Thoracic aorta (tissue), 2 donors: ENCODE results near the gene ETNK1. TPM values are rescaled to one million over a fixed set of nuclear protein-coding genes. Genes with fewer than 3 reads are reported as not detected.

Source experiments
- ATAC-seq: fragments of 150-250 bp; one replicate; pipeline ENCODE4 v1.8.0; 2017; ENCODE audit warnings: low read depth; ENCODE audit not compliant: insufficient number of reproducible peaks, low FRiP score
- DNase-seq: peaks from one replicate; pipeline ENCODE4 v3.0.0-alpha.2; 2020; ENCODE audit warnings: low spot score
- H3K27ac ChIP-seq, 2 donors: fragments of 200-600 bp; sonication (generic); 1 replicate in 1 of 2; 2 replicates in 1 of 2; pipeline ENCODE4 v1.5.1; 2016; ENCODE audit warnings: mild to moderate bottlenecking in 2 of 2, moderate library complexity in 2 of 2
- H3K27me3 ChIP-seq: fragments of 200-600 bp; sonication (generic); replicated peaks from 2 replicates; pipeline ENCODE4 v1.6.0; 2016; ENCODE audit warnings: mild to moderate bottlenecking; ENCODE audit not compliant: insufficient read depth
- H3K36me3 ChIP-seq: fragments of 200-600 bp; sonication (generic); one replicate; pipeline ENCODE4 v1.5.1; 2016
- H3K4me1 ChIP-seq, 2 donors: fragments of 200-600 bp; sonication (generic); 1 replicate in 1 of 2; 2 replicates in 1 of 2; pipeline versions ENCODE4 v1.5.1 to v1.6.0; 2016; ENCODE audit warnings: low read depth in 2 of 2, mild to moderate bottlenecking in 1 of 2; ENCODE audit not compliant: control insufficient read depth in 1 of 2
- H3K4me3 ChIP-seq: fragments of 200-600 bp; sonication (generic); 2 replicates; pipeline ENCODE4 v1.5.1; 2016; ENCODE audit warnings: mild to moderate bottlenecking
- H3K9me3 ChIP-seq: fragments of 200-600 bp; sonication (generic); 2 replicates; pipeline ENCODE4 v1.5.1; 2016
- CTCF ChIP-seq: fragments of 200-600 bp; sonication (generic); IDR thresholded peaks from one replicate; pipeline ENCODE4 v1.5.1; 2019; ENCODE audit warnings: antibody characterized with exemption
- total RNA-seq, 2 donors: library from RNA; depleted of rRNA; stranded (reverse); fragments of >200 nt; gene quantifications; one replicate each; pipeline versions ENCODE4 v1.1.0 to v1.2.3, GENCODE V29; 2016

ETNK1 gene
- total RNA-seq, 2 donors from 2014 or later, result 24.9 to 38.0 TPM

GRCh38 chr12:22653075-22653474 is 28.1 kb downstream of the ETNK1 start:
- Histone ChIP-seq H3K27ac (no peak overlapping the region), H3K36me3 (no peaks in the 10 kb centered on the region), H3K9me3 (no peaks in the 10 kb centered on the region), H3K4me3 (no peak overlapping the region), H3K4me1 (peaks cover 3 to 14% of the 10 kb centered on the region in 2 donors), H3K27me3 (no peaks in the 10 kb centered on the region)
- TF ChIP-seq CTCF, result no peak
- ATAC-seq (no peak), DNase-seq (no peak)

GRCh38 chr12:22653791-22654190 is 28.8 kb downstream of the ETNK1 start:
- ATAC-seq, result no peak

GRCh38 chr12:22656376-22656775 is 31.4 kb downstream of the ETNK1 start:
- H3K36me3 ChIP-seq, result peaks cover 2% of the 10 kb centered on the region
- ATAC-seq (no peak), DNase-seq (no peak)
- H3K4me1 ChIP-seq, result peaks cover 3 to 14% of the 10 kb centered on the region in 2 donors
- TF ChIP-seq CTCF, result no peak
- no peak overlapping the region for H3K4me3 ChIP-seq
- no peaks in the 10 kb centered on the region for H3K27me3 ChIP-seq
- no peaks in the 10 kb centered on the region for H3K9me3 ChIP-seq
- H3K27ac ChIP-seq, result no peak overlapping the region

More at GRCh38 chr12:22653791-22654190, 28.8 kb downstream of the ETNK1 start:
- no peak overlapping the region for H3K27ac ChIP-seq
- H3K27me3 ChIP-seq, result no peaks in the 10 kb centered on the region
- no peak for TF ChIP-seq CTCF
- H3K9me3 ChIP-seq, result no peaks in the 10 kb centered on the region
- peaks cover 3 to 14% of the 10 kb centered on the region in 2 donors for H3K4me1 ChIP-seq
- H3K4me3 ChIP-seq, result no peak overlapping the region
- H3K36me3 ChIP-seq, result no peaks in the 10 kb centered on the region
- no peak for DNase-seq

GRCh38 chr12:22656831-22657230 is 31.9 kb downstream of the ETNK1 start:
- DNase-seq (no peak), ATAC-seq (no peak)
- Histone ChIP-seq H3K36me3 (peaks cover 2% of the 10 kb centered on the region), H3K27me3 (no peaks in the 10 kb centered on the region), H3K4me1 (peaks cover 3 to 14% of the 10 kb centered on the region in 2 donors), H3K27ac (no peak overlapping the region), H3K9me3 (no peaks in the 10 kb centered on the region), H3K4me3 (no peak overlapping the region)
- TF ChIP-seq CTCF, result no peak

- Histone ChIP-seq H3K27ac (no peak overlapping the region), H3K4me3 (no peak overlapping the region), H3K9me3 (no peaks in the 10 kb centered on the region), H3K27me3 (no peaks in the 10 kb centered on the region), H3K36me3 (peaks cover 5% of the 10 kb centered on the region), H3K4me1 (peaks cover 3 to 12% of the 10 kb centered on the region in 2 donors)
- DNase-seq, result no peak
- no peak for TF ChIP-seq CTCF
- ATAC-seq, result no peak
Measured at GRCh38 chr12:22657538-22657937, 32.6 kb downstream of the ETNK1 start.
